ENCODE results near the gene PRPSAP1. TPM values are rescaled to one million over a fixed set of nuclear protein-coding genes. Genes with fewer than 3 reads are reported as not detected.
A peak's percentile ranks its signal among the peaks of the same experiment; 100 is the strongest.
"Not testable (repeated sequence)": the region's sequence is repeated elsewhere in the genome, so short reads cannot be mapped to it uniquely, and the experiment has no call there.

PRPSAP1 gene
- total and polyA plus RNA-seq, 7 experiments from 2014 or later = 19.6 to 59.1 (median 53.3) TPM

DNA sequence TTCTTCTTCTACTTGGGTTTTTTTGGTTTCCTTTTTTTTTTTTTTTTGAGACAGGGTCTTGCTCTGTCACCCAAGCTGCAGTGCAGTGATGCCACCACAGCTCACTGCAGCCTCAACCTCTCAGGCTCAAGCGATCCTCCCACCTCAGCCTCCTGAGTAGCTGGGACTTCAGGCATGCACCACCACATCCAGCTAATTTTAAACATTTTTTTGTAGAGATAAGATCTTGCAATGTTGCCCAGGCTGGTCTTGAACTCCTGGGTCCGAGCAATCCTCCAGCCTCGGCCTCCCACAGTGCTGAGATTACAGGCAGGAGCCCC is 48.6 kb downstream of the PRPSAP1 start:
- intact Hi-C loops (cut with micrococcal nuclease); POLR2A ChIA-PET; DNase-seq; ATAC-seq; H3K27me3 Mint-ChIP-seq; H3K27me3 ChIP-seq (ENCODE audit: control insufficient read depth in 2 of 2, insufficient read depth in 2 of 2, low read length in 2 of 2); H3K27ac Mint-ChIP-seq; H3K36me3 Mint-ChIP-seq; H3K27ac ChIP-seq (ENCODE audit: low read depth, low read length); H3K9me3 ChIP-seq (ENCODE audit: control insufficient read depth in 2 of 3, low read length in 3 of 3); H3K9me3 Mint-ChIP-seq; H3K36me3 ChIP-seq (ENCODE audit: control insufficient read depth in 2 of 3, insufficient read depth in 3 of 3, low read length in 3 of 3); H3K4me3 Mint-ChIP-seq; H3K4me3 ChIP-seq (ENCODE audit: low read length); H3K4me1 Mint-ChIP-seq; H3K4me1 ChIP-seq (ENCODE audit: control insufficient read depth in 2 of 2, insufficient read depth in 2 of 2, low read length in 2 of 2): not testable (repeated sequence)
- CTCF ChIA-PET = interaction anchor here (0.6 to 6.4 kb wide), 4 partner anchors 41 to 157 kb away, joined by 4 to 73 read pairs (median 6); partner anchors contain the start of gene SPHK1

DNA sequence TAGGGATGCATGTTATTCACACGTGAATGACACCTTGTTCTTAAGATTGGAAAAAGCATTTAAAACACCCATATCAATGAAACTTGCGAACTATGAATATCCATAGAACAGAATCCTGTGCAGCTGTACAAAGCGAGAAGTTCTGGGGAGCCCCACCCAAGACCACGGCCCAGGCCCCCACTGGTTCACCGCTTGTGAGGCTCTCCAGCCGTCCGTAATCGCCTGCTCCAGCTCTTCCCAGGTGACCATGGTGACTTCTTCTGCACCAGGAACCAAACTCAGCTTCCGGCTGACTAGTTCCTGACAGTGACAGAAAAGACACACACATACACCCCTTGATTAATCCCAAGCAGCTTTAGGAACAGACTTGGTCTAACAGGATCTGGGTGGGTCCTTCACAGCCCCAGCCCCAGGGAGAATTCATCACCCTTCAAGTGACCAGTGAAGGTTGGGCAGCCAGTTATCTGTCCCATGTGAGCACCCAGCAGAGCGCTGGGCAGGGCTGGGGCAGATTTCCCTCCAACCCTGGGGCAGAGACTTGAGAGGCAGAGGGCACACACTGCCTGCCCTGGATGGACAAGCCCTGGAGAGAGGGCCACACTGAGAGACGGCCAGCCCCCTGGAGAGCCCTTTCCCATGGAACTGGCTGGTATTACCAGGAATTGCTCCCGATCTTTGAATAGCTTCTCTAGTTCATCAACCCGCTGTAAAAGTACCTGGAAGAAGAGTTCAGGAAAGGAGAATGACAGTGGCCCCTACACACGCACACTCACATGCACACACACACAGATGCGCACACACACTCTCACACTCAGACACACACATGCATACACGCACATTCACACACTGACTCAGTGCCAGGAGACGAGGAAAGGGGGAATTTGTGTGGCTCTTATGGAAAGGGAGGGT is 49.2 kb downstream of the PRPSAP1 start:
- Mint-ChIP-seq H3K27me3 (no peaks in the 10 kb centered on the region), H3K4me1 (no peaks in the 10 kb centered on the region), H3K9me3 (peaks cover 0 to 3% (median 0%) of the 10 kb centered on the region in 11 donors), H3K4me3 (no peak overlapping the region), H3K36me3 (peaks cover 0 to 3% (median 3%) of the 10 kb centered on the region in 5 donors), H3K27ac (no peak overlapping the region)
- Histone ChIP-seq H3K4me3 (ENCODE audit: low read length) (no peak overlapping the region), H3K9me3 (ENCODE audit: control insufficient read depth in 2 of 3, low read length in 3 of 3) (no peaks in the 10 kb centered on the region), H3K27me3 (ENCODE audit: control insufficient read depth in 2 of 2, insufficient read depth in 2 of 2, low read length in 2 of 2) (no peaks in the 10 kb centered on the region), H3K4me1 (ENCODE audit: control insufficient read depth in 2 of 2, insufficient read depth in 2 of 2, low read length in 2 of 2) (no peaks in the 10 kb centered on the region), H3K27ac (ENCODE audit: low read depth, low read length) (no peak overlapping the region), H3K36me3 (ENCODE audit: control insufficient read depth in 2 of 3, insufficient read depth in 3 of 3, low read length in 3 of 3) (no peaks in the 10 kb centered on the region)
- no peak for DNase-seq
- ATAC-seq = no peak
- intact Hi-C loops (cut with micrococcal nuclease) = no loop called here
- CTCF ChIA-PET = interaction anchor here (0.6 to 6.4 kb wide), 8 partner anchors 9 to 184 kb away, joined by 3 to 73 read pairs (median 4); partner anchors contain the start of gene SPHK1
- POLR2A ChIA-PET = interaction anchor here (0.6 to 1.2 kb wide), 3 partner anchors 49 to 483 kb away, joined by 3 read pairs; partner anchors contain the start of gene PRPSAP1

DNA sequence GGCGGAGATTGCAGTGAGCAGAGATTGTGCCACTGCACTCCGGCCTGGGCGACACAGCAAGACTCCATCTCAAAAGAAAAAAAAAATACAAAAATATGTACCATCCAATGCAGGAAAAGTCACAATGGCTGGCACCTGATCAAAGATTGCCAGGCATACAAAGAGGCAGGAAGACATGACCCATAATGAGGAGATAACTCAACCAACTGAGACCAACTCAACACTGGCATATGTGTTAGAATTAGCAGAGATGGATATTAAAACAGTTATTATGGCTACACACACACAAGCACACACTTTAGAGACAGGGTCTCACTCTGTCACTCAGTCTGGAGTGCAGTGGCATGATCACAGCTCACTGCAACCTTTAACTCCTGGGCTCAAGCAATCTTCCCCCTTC is 56.3 kb downstream of the PRPSAP1 start:
- Histone ChIP-seq H3K27me3 (ENCODE audit: control insufficient read depth in 2 of 2, insufficient read depth in 2 of 2, low read length in 2 of 2) (no peaks in the 10 kb centered on the region), H3K4me3 (ENCODE audit: low read length) (no peak overlapping the region), H3K9me3 (ENCODE audit: control insufficient read depth in 2 of 3, low read length in 3 of 3) (no peaks in the 10 kb centered on the region), H3K27ac (ENCODE audit: low read depth, low read length) (no peak overlapping the region), H3K36me3 (ENCODE audit: control insufficient read depth in 2 of 3, insufficient read depth in 3 of 3, low read length in 3 of 3) (no peaks in the 10 kb centered on the region), H3K4me1 (ENCODE audit: control insufficient read depth in 2 of 2, insufficient read depth in 2 of 2, low read length in 2 of 2) (peaks cover 0 to 4% of the 10 kb centered on the region in 2 donors)
- POLR2A ChIA-PET = interaction anchor here (1.0 kb wide), 1 partner anchor 17 kb away, joined by 3 read pairs; no protein-coding TSS in a partner anchor
- Mint-ChIP-seq H3K9me3 (no peaks in the 10 kb centered on the region), H3K27me3 (no peaks in the 10 kb centered on the region), H3K4me3 (no peak overlapping the region), H3K27ac (no peak overlapping the region), H3K4me1 (peaks cover 0 to 4% (median 3%) of the 10 kb centered on the region in 7 donors), H3K36me3 (peaks cover 0 to 12% (median 0%) of the 10 kb centered on the region in 5 donors)
- DNase-seq (no peak), ATAC-seq (no peak)
- intact Hi-C loops (cut with micrococcal nuclease) = loop anchor here in 1 of 2 donors (5.0 kb wide), 1 partner anchor 175 kb away; no protein-coding TSS in a partner anchor
- CTCF ChIA-PET = interaction anchor here (0.9 to 1.2 kb wide), 2 partner anchors 283 to 293 kb away, joined by 3 to 4 read pairs; no protein-coding TSS in a partner anchor

DNA sequence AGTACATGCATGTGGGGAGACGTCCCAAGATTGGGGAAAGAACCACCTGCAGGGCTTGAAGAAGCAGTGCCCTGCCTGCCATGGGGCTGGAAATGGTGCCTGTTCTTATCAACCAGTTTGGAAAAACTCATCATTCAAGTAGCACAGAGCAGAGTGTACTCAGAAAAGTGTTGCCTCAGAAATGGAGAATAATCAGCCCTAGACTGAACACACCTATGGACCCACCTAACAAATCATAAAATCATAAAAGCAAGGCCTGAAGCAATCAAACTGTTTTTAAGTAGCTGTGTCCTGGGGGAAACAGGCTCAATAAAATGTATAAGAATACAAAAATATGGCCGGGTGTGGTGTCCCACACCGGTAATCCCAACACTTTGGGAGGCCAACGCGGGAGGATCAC is 56.8 kb downstream of the PRPSAP1 start:
- H3K9me3 ChIP-seq (ENCODE audit: control insufficient read depth in 2 of 3, low read length in 3 of 3) = no peaks in the 10 kb centered on the region
- H3K27ac Mint-ChIP-seq = peak overlapping the region in 3 of 9 donors; percentile 31 to 47 (median 46)
- CTCF ChIA-PET = interaction anchor here (1.2 to 2.3 kb wide), 2 partner anchors 213 to 283 kb away, joined by 3 to 7 read pairs; no protein-coding TSS in a partner anchor
- DNase-seq = no peak
- H3K9me3 Mint-ChIP-seq = no peaks in the 10 kb centered on the region
- H3K36me3 ChIP-seq (ENCODE audit: control insufficient read depth in 2 of 3, insufficient read depth in 3 of 3, low read length in 3 of 3) = no peaks in the 10 kb centered on the region
- no peaks in the 10 kb centered on the region for H3K27me3 Mint-ChIP-seq
- H3K4me3 ChIP-seq (ENCODE audit: low read length) = no peak overlapping the region
- intact Hi-C loops (cut with micrococcal nuclease) = loop anchor here in 1 of 2 donors (5.0 kb wide), 1 partner anchor 175 kb away; no protein-coding TSS in a partner anchor
- no peak overlapping the region for H3K27ac ChIP-seq (ENCODE audit: low read depth, low read length)
- POLR2A ChIA-PET = no interaction called here
- H3K4me1 Mint-ChIP-seq = peaks cover 0 to 4% (median 3%) of the 10 kb centered on the region in 7 donors
- H3K4me1 ChIP-seq (ENCODE audit: control insufficient read depth in 2 of 2, insufficient read depth in 2 of 2, low read length in 2 of 2) = peaks cover 0 to 4% of the 10 kb centered on the region in 2 donors
- no peak overlapping the region for H3K4me3 Mint-ChIP-seq
- peaks cover 0 to 12% (median 0%) of the 10 kb centered on the region in 5 donors for H3K36me3 Mint-ChIP-seq
- H3K27me3 ChIP-seq (ENCODE audit: control insufficient read depth in 2 of 2, insufficient read depth in 2 of 2, low read length in 2 of 2) = no peaks in the 10 kb centered on the region
- ATAC-seq = no peak

DNA sequence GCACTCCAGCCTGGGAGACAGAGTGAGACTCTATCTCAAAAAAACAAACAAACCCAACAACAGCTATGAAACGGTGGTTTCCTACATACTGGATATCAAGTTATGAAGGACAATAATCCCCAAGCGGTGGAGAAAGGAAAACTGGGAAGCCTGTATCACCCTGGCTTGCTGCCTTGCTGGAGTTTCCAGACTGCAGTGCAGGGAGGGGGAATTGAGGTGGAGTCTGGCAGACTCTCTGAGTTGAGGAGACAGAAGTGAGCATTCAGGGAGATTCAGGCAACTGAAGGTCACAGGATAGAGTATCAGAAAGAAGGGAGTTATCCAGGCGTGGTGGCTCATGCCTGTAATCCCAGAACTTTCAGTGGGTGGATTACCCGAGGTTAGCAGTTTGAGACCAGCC is 57.5 kb downstream of the PRPSAP1 start:
- Histone ChIP-seq H3K36me3 (ENCODE audit: control insufficient read depth in 2 of 3, insufficient read depth in 3 of 3, low read length in 3 of 3) (no peaks in the 10 kb centered on the region), H3K27ac (ENCODE audit: low read depth, low read length) (no peak overlapping the region), H3K9me3 (ENCODE audit: control insufficient read depth in 2 of 3, low read length in 3 of 3) (no peaks in the 10 kb centered on the region), H3K4me3 (ENCODE audit: low read length) (no peak overlapping the region), H3K4me1 (ENCODE audit: control insufficient read depth in 2 of 2, insufficient read depth in 2 of 2, low read length in 2 of 2) (peaks cover 0 to 4% of the 10 kb centered on the region in 2 donors), H3K27me3 (ENCODE audit: control insufficient read depth in 2 of 2, insufficient read depth in 2 of 2, low read length in 2 of 2) (no peaks in the 10 kb centered on the region)
- ChIA-PET CTCF (interaction anchor here (0.6 to 2.3 kb wide), 5 partner anchors 16 to 282 kb away, joined by 3 to 7 read pairs (median 3); no protein-coding TSS in a partner anchor), POLR2A (no interaction called here)
- Mint-ChIP-seq H3K4me3 (no peak overlapping the region), H3K27me3 (no peaks in the 10 kb centered on the region), H3K9me3 (no peaks in the 10 kb centered on the region), H3K4me1 (peaks cover 0 to 4% (median 3%) of the 10 kb centered on the region in 7 donors), H3K27ac (no peak overlapping the region), H3K36me3 (peaks cover 0 to 12% (median 0%) of the 10 kb centered on the region in 5 donors)
- ATAC-seq = no peak
- intact Hi-C loops (cut with micrococcal nuclease) = loop anchor here in 1 of 2 donors (5.0 kb wide), 1 partner anchor 174 kb away; no protein-coding TSS in a partner anchor
- DNase-seq = no peak

DNA sequence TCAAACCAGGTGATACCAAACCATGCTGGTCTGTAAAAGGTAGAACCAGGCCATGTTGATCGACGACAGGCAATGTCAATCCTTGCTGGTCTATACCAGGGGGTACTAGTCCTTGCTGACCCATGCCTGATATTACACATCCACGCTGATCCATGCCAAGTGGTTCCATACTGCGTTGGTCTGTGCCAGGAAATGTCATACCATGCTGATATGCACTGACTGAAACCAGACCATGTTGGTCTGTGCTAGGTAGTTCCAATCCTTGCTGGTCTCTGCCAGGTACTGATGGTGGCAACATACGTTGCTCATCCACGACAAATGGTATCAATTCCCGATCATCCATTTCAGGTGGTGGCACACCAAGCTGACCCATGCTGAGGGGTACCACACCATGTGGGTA is 60.6 kb downstream of the PRPSAP1 start:
- intact Hi-C loops (cut with micrococcal nuclease) = no loop called here
- no peak for ATAC-seq
- Mint-ChIP-seq H3K9me3 (no peaks in the 10 kb centered on the region), H3K27me3 (no peaks in the 10 kb centered on the region), H3K4me1 (peaks cover 0 to 1% (median 0%) of the 10 kb centered on the region in 7 donors), H3K4me3 (no peak overlapping the region), H3K27ac (no peak overlapping the region), H3K36me3 (peaks cover 0 to 12% (median 0%) of the 10 kb centered on the region in 5 donors)
- H3K27ac ChIP-seq (ENCODE audit: low read depth, low read length) = no peak overlapping the region
- H3K4me1 ChIP-seq (ENCODE audit: control insufficient read depth in 2 of 2, insufficient read depth in 2 of 2, low read length in 2 of 2) = no peaks in the 10 kb centered on the region
- no peak overlapping the region for H3K4me3 ChIP-seq (ENCODE audit: low read length)
- no peaks in the 10 kb centered on the region for H3K36me3 ChIP-seq (ENCODE audit: control insufficient read depth in 2 of 3, insufficient read depth in 3 of 3, low read length in 3 of 3)
- no peaks in the 10 kb centered on the region for H3K27me3 ChIP-seq (ENCODE audit: control insufficient read depth in 2 of 2, insufficient read depth in 2 of 2, low read length in 2 of 2)
- POLR2A ChIA-PET = no interaction called here
- no peak for DNase-seq
- CTCF ChIA-PET = interaction anchor here (0.6 to 1.6 kb wide), 3 partner anchors 11 to 169 kb away, joined by 4 to 7 read pairs (median 4); no protein-coding TSS in a partner anchor
- H3K9me3 ChIP-seq (ENCODE audit: control insufficient read depth in 2 of 3, low read length in 3 of 3) = no peaks in the 10 kb centered on the region
